ENCODE results near the gene TMEM214. TPM values are rescaled to one million over a fixed set of nuclear protein-coding genes. Genes with fewer than 3 reads are reported as not detected.

Gene TMEM214
- total RNA-seq, 1 donor from 2014 or later, result 62.9 TPM

DNA sequence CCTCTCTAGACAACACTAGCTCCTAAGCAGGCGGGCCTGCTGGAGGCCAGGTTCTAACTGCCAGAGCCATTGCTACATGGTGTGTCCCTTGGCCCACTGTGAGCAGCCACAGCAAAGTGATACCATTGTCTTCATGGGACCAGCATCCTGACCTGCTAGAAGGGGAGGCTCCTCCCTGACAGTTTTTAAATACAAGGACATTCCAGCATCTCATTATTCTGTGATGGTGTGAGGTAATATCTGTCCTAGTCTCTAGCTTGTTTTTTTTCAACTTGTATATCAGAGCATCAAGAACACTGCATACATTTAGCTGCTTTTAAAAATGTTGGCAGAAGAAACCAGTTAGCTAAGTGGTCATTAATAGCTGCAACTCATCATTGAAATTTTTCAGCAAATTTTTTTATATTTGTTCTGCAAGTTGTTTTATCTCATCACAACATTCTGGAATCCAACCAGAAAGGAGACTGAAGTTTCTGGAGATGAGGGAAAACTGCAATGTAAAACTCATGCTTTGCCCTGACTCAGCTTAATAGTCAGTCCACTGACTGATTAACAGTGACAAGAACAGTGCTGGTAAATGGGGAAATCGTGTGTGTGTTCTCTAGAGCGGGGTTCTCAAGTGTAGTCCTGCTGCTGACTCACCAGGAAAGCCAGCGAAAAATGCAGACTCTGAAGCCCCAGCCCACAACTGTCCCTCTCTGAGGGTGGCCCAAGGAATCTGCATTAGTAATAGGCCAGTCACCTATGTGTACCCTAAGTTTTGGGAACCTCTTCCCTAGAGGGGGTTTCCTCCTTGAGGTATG is 44.5 kb upstream of the TMEM214 start:
- ATAC-seq (peak in 1 of 2 donors; percentile 29), DNase-seq (no peak)
- Histone ChIP-seq H3K27ac (no peak overlapping the region), H3K27me3 (ENCODE audit: low read depth) (no peaks in the 10 kb centered on the region), H3K9me3 (no peaks in the 10 kb centered on the region), H3K4me1 (peaks cover 7% of the 10 kb centered on the region), H3K4me3 (no peak overlapping the region), H3K36me3 (no peaks in the 10 kb centered on the region)
- TF ChIP-seq, protein P1, sequence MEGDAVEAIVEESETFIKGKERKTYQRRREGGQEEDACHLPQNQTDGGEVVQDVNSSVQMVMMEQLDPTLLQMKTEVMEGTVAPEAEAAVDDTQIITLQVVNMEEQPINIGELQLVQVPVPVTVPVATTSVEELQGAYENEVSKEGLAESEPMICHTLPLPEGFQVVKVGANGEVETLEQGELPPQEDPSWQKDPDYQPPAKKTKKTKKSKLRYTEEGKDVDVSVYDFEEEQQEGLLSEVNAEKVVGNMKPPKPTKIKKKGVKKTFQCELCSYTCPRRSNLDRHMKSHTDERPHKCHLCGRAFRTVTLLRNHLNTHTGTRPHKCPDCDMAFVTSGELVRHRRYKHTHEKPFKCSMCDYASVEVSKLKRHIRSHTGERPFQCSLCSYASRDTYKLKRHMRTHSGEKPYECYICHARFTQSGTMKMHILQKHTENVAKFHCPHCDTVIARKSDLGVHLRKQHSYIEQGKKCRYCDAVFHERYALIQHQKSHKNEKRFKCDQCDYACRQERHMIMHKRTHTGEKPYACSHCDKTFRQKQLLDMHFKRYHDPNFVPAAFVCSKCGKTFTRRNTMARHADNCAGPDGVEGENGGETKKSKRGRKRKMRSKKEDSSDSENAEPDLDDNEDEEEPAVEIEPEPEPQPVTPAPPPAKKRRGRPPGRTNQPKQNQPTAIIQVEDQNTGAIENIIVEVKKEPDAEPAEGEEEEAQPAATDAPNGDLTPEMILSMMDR (IDR thresholded peaks at IDR 0.05), result no peak
- intact Hi-C loops (cut with DNase I), result no loop called here

DNA sequence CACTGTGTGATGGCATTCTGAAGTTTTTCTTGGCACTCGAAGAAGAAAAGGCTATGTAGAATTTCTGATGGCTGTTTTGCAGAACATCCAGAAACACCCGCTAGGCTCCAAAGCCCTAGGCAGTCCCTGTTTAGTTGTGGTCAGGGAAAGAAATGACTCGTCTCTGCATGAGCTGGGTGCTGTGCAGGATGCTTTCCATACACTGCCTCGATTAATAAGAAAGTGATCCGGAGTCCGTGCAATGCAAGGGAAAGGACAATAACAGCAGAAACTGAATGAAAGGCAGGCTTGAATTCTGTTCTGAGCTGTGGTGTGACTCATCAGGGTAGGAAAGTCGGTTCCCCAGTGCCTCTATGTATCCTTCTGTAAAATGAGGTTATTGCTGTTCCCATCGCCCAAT is 43.6 kb upstream of the TMEM214 start:
- intact Hi-C loops (cut with DNase I), result no loop called here
- Histone ChIP-seq H3K4me3 (no peak overlapping the region), H3K4me1 (no peaks in the 10 kb centered on the region), H3K27ac (no peak overlapping the region), H3K9me3 (no peaks in the 10 kb centered on the region), H3K27me3 (ENCODE audit: low read depth) (no peaks in the 10 kb centered on the region), H3K36me3 (no peaks in the 10 kb centered on the region)
- TF ChIP-seq, protein P1 (IDR thresholded peaks at IDR 0.05), result no peak
- DNase-seq, result no peak
- ATAC-seq, result no peak

DNA sequence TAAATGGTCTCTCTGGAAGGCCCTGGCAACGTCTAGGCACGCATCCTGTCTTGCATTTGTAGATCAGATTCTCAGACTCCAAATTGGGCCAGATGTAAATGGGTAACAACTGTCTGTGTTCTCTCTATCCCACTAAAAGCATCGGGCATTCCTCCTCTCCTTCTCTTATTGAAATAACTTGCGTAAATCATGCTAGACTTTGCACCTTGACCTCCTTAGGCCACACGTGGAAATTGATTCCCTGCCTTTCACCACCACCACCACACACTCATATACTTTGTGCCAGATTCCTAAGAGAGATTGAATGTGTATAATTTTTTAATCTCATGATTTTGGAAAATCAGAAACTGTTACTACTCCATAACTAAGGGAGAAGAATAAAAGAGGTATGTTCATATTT is 41.0 kb upstream of the TMEM214 start:
- no peak for ATAC-seq
- TF ChIP-seq, protein P1 (IDR thresholded peaks at IDR 0.05), result no peak

DNA sequence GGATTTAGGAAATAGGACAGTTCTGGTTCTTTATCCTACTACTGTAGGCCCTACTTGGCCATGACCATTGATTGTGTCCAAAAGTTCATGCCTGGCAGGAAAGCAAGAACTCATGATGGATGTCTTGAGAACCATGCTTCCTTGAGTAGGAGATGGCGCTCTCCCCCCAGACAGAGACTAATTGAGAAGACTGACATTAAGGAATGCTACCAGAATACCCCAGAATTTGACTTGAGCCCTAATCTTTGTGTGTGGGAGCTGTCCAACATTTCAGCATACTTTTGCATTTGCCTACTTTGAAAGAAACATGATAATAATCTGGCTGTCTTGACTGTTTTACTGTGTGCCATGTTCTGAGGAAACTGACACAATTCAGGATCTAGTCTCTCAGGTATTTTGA is 39.0 kb upstream of the TMEM214 start:
- H3K36me3 ChIP-seq, result no peaks in the 10 kb centered on the region
- TF ChIP-seq, protein P1 (IDR thresholded peaks at IDR 0.05), result no peak
- H3K4me3 ChIP-seq, result no peak overlapping the region
- no peaks in the 10 kb centered on the region for H3K27me3 ChIP-seq (ENCODE audit: low read depth)
- intact Hi-C loops (cut with DNase I), result no loop called here
- ATAC-seq (no peak), DNase-seq (no peak)
- no peaks in the 10 kb centered on the region for H3K9me3 ChIP-seq
- H3K4me1 ChIP-seq, result no peaks in the 10 kb centered on the region
- H3K27ac ChIP-seq, result no peak overlapping the region

More for the DNA sequence above, 41.0 kb upstream of the TMEM214 start:
- Histone ChIP-seq H3K4me1 (no peaks in the 10 kb centered on the region), H3K9me3 (no peaks in the 10 kb centered on the region), H3K27me3 (ENCODE audit: low read depth) (no peaks in the 10 kb centered on the region), H3K27ac (no peak overlapping the region), H3K4me3 (no peak overlapping the region), H3K36me3 (no peaks in the 10 kb centered on the region)
- no peak for DNase-seq
- intact Hi-C loops (cut with DNase I), result no loop called here

DNA sequence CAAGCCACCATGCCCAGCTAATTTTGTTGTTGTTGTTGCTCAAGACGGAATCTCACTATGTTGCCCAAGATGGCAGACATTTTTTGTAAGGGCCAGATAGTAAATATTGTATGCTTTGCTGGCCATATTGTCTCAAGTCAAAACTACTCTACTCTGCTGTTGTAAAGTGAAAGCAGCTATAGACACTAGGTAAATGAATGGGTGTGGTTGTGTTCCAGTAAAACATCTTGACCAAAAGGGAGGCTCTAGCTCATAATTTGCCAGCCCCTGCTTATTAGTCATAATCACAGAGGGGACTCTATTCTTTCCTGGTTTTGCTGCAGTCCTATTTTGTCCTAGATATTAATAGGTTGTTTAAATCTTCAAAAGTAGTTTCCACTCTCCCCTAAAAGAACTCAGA is 37.8 kb upstream of the TMEM214 start:
- Histone ChIP-seq H3K4me1 (no peaks in the 10 kb centered on the region), H3K4me3 (no peak overlapping the region), H3K27me3 (ENCODE audit: low read depth) (no peaks in the 10 kb centered on the region), H3K9me3 (no peaks in the 10 kb centered on the region), H3K27ac (no peak overlapping the region), H3K36me3 (no peaks in the 10 kb centered on the region)
- ATAC-seq (no peak), DNase-seq (no peak)
- TF ChIP-seq, protein P1 (IDR thresholded peaks at IDR 0.05), result no peak
- intact Hi-C loops (cut with DNase I), result no loop called here
